ENCODE results near the gene SLC22A15. TPM values are rescaled to one million over a fixed set of nuclear protein-coding genes. Genes with fewer than 3 reads are reported as not detected.

Gene SLC22A15
- total RNA-seq (2022; extraction: Qiagen RNA extraction; ENCODE audit: low read depth): 0.43 to 1.2 TPM (median 0.70 TPM) in 5 replicates

DNA sequence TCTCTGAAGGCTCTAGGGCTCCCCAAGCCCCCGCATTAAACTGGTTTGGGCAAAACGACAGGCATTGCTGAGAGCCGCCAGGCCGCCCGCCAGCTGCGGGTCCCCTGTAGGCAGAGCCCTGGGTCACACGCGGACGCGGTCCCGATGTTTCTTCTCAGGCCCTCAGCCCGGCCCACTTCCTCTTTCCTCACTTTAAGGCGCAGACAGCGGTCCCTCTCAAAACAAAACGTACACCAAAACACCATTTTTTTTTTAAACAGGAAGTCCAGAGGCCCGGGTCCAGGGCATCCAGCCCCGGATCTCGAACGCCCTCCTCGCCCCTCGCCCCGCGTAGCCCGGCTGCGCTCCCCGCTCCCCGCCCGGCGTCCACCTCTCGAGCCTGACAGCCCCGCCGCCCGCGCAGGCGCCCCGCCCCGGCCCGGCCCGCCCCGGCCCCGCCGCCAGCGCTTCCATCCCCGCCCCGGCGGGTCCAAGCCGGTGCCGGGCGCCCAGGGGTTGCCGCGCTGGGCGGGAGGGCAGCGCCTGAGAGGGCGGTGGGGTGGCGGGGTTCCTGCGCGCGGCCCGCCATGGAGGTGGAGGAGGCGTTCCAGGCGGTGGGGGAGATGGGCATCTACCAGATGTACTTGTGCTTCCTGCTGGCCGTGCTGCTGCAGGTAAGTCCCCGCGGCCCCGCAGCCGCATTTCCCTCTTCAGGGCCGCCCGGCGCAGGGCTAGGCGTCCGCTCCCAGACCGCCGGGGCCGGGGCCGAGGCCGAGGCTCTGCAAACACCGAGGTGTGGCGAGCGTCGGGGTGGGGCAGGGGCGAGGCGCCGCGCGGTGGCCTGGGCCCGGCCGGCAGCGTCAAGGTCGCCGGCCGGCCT is at the start of gene SLC22A15:
TSS of gene SLC22A15 (plus strand) at position 452 of the 859 bp plus-strand sequence. CDS start at position 567, 115 bp downstream.

DNA sequence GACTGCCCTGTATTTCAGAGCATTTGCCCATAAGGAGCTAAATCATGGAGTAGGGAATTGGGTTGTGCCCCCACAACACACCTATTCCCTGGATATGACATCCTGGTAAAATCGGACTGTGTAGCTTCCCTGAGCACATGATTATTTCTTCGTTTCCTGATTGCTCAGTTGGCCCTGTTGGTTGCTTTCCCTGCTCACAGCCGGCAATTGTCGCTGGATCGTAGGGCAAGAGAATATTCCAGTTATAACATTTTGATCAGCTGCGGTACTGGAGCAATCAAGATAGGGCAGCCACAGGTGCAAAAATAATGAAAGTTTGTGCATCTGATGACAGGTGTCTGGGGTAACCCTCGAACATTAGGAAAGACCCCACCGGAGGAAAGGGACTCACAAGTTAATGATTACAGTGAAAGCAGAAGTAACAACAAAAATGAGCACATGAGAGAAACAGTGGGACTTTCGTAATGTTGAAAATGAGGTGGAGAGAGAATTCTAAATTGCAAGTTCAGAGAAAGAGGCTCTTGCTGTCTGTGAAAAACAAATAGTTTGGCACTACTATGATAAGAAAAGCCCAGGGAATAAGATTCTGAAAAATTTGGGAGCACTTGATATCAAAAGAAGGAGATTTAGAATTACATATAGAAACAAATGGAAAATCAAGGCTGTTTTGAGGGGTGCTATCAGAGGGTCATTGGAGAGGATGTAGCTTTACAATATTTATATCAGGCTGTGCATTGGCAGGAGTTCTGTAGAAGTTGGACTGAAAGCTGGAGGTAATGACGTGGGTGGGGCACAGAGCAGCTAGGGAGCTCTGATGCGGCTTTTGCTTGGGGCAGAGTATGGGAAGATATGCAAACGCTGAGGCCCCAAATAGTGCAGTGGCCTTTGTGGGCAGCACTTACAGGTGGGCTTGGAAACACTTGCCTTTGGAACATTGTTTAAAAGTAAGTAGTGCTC is 134.5 kb downstream of the SLC22A15 start, which contains the start of gene MAB21L3:
TSS of gene MAB21L3 (plus strand) at position 833 of the 957 bp plus-strand sequence. CDS start 1,217 bp downstream, outside the sequence.

Other genes starting within 250 kb of the SLC22A15 start
- gene CASQ2, start 207.8 kb upstream of the SLC22A15 start, total RNA-seq (2022; extraction: Qiagen RNA extraction; ENCODE audit: low read depth): 0.06 TPM in 1 of 5 replicates, not detected in the others
- gene NHLH2, start 135.4 kb upstream of the SLC22A15 start, total RNA-seq (2022; extraction: Qiagen RNA extraction; ENCODE audit: low read depth): not detected in 5 replicates
- 0.08 TPM in 1 of 5 replicates, not detected in the others for gene MAB21L3, start 134.9 kb downstream of the SLC22A15 start, total RNA-seq (2022; extraction: Qiagen RNA extraction; ENCODE audit: low read depth)